CD4-positive, alpha-beta memory T cell (primary cell): ENCODE results near the gene USP25. TPM values are rescaled to one million over a fixed set of nuclear protein-coding genes. Genes with fewer than 3 reads are reported as not detected.
"Not testable (repeated sequence)": the region's sequence is repeated elsewhere in the genome, so short reads cannot be mapped to it uniquely, and the experiment has no call there.

Source experiments
- CTCF ChIA-PET: fragments of 350-600 bp; sonication (Branson Sonifier 250); formaldehyde crosslinking; loops from one replicate; lab custom pipeline; 2021; ENCODE audit warnings: inconsistent platforms; ENCODE audit not compliant: partially characterized antibody; lab: Charles Lee
- POLR2A ChIA-PET: fragments of 350-600 bp; sonication (Branson Sonifier 250); formaldehyde crosslinking; loops from one replicate; lab custom pipeline; 2021; ENCODE audit not compliant: partially characterized antibody; lab: Charles Lee
- DNase-seq, 5 donors: peaks; one replicate each; pipeline versions ENCODE4 v3.0.0 to v3.0.0-alpha.2; 2020 to 2022; ENCODE audit warnings: mixed read lengths in 1 of 5
- H3K27ac ChIP-seq: one replicate; pipeline ENCODE4 v1.7.0; 2013; ENCODE audit warnings: low read depth, low read length
- H3K27me3 ChIP-seq: 2 replicates; pipeline ENCODE4 v1.7.0; 2013; ENCODE audit warnings: mild to moderate bottlenecking, low read length, moderate library complexity; ENCODE audit not compliant: insufficient read depth
- H3K36me3 ChIP-seq: 2 replicates; pipeline ENCODE4 v1.7.0; 2013; ENCODE audit warnings: mild to moderate bottlenecking, low read length, moderate library complexity; ENCODE audit not compliant: insufficient read depth
- H3K4me1 ChIP-seq: 2 replicates; pipeline ENCODE4 v1.7.0; 2013; ENCODE audit warnings: mild to moderate bottlenecking, low read length, moderate library complexity; ENCODE audit not compliant: insufficient read depth
- H3K4me3 ChIP-seq, 2 donors: one replicate each; pipeline ENCODE4 v1.7.0; 2013; ENCODE audit warnings: low read length in 2 of 2, mild to moderate bottlenecking in 1 of 2
- H3K9me3 ChIP-seq, 2 donors: one replicate each; pipeline ENCODE4 v1.7.0; 2013; ENCODE audit warnings: low read length in 2 of 2, control low read depth in 1 of 2; ENCODE audit not compliant: control insufficient read depth in 1 of 2
- H3K27ac Mint-ChIP-seq, 7 donors: one replicate each; pipeline ENCODE4 v1.8.0; 2020 to 2021; ENCODE audit warnings: mixed read lengths in 7 of 7, mild to moderate bottlenecking in 6 of 7, inconsistent platforms in 3 of 7, moderate library complexity in 3 of 7
- H3K27me3 Mint-ChIP-seq, 2 donors: one replicate each; pipeline ENCODE4 v1.8.0; 2020 to 2021; ENCODE audit warnings: mixed read lengths in 2 of 2
- H3K36me3 Mint-ChIP-seq, 2 donors: one replicate each; pipeline ENCODE4 v1.8.0; 2020 to 2021; ENCODE audit warnings: mixed read lengths in 2 of 2, inconsistent platforms in 1 of 2, mild to moderate bottlenecking in 1 of 2
- H3K4me1 Mint-ChIP-seq, 4 donors: one replicate each; pipeline ENCODE4 v1.8.0; 2020 to 2021; ENCODE audit warnings: mixed read lengths in 4 of 4, mild to moderate bottlenecking in 1 of 4
- H3K4me3 Mint-ChIP-seq, 8 donors: one replicate each; pipeline ENCODE4 v1.8.0; 2020 to 2021; ENCODE audit warnings: mixed read lengths in 8 of 8, mild to moderate bottlenecking in 7 of 8, moderate library complexity in 6 of 8, inconsistent platforms in 3 of 8
- H3K9me3 Mint-ChIP-seq, 8 donors: one replicate each; pipeline ENCODE4 v1.8.0; 2020 to 2021; ENCODE audit warnings: mixed read lengths in 8 of 8, mild to moderate bottlenecking in 5 of 8, inconsistent platforms in 3 of 8, moderate library complexity in 1 of 8
- intact Hi-C: fragments of 100-400 bp; cut with micrococcal nuclease; formaldehyde crosslinking; loops from one replicate; pipeline ENCODE4 v1.15.1; 2023
- polyA plus RNA-seq, 2 donors: library from polyadenylated mRNA; unstranded; fragments of 300-500 nt; fragmentation: Illumina TruSeq; gene quantifications; one replicate each; pipeline ENCODE4 v1.2.3, GENCODE V29; 2021
- total RNA-seq, 2 experiments: library from RNA; stranded (reverse); gene quantifications; one replicate each; pipeline ENCODE4 v1.2.3, GENCODE V29; 2021

USP25 gene
- total and polyA plus RNA-seq, 4 experiments from 2014 or later: 6.2 to 73.5 (median 49.1) TPM

DNA sequence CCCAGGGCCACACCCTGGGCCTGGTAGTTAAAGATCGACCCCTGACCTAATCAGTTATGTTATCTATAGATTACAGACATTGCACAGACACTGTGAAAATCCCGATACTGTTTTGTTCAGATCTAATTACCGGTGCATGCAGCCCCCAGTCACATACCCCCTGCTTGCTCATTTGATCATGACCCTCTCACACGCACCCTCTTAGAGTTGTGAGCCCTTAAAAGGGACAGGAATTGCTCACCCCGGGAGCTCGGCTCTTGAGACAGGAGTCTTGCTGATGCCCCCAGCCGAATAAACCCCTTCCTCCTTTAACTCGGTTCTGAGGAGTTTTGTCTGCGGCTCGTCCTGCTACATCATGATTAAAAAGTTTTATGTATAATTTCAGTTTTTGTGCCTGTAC is 9.0 kb downstream of the USP25 start:
- H3K9me3 Mint-ChIP-seq, H3K4me3 ChIP-seq, H3K27ac ChIP-seq, CTCF ChIA-PET, H3K27me3 Mint-ChIP-seq, H3K27me3 ChIP-seq, H3K36me3 ChIP-seq, DNase-seq, POLR2A ChIA-PET, H3K9me3 ChIP-seq: not testable (repeated sequence)
- Mint-ChIP-seq H3K4me3 (peak overlapping the region in 7 of 8 donors; percentile 29 to 68 (median 46)), H3K4me1 (peaks cover 71 to 99% (median 83%) of the 10 kb centered on the region in 4 donors), H3K27ac (peak overlapping the region; percentile 52 to 86 (median 67)), H3K36me3 (peaks cover 9 to 21% of the 10 kb centered on the region in 2 donors)
- intact Hi-C loops: loop anchor here (1.0 kb wide), 1 partner anchor 10 kb away; no protein-coding TSS in a partner anchor
- H3K4me1 ChIP-seq: peaks cover 99% of the 10 kb centered on the region

- H3K4me1 Mint-ChIP-seq: peaks cover 69 to 99% (median 81%) of the 10 kb centered on the region in 4 donors
- Histone ChIP-seq H3K4me3 (no peak overlapping the region), H3K9me3 (no peaks in the 10 kb centered on the region), H3K27me3 (no peaks in the 10 kb centered on the region), H3K36me3 (no peaks in the 10 kb centered on the region), H3K4me1 (peaks cover 89% of the 10 kb centered on the region), H3K27ac (no peak overlapping the region)
- H3K27ac Mint-ChIP-seq: peak overlapping the region in 5 of 7 donors; percentile 45 to 87 (median 70)
- no peak for DNase-seq
- ChIA-PET CTCF (interaction anchor here (0.6 kb wide), 1 partner anchor 44 kb away, joined by 3 read pairs; no protein-coding TSS in a partner anchor), POLR2A (no interaction called here)
- peak overlapping the region in 5 of 8 donors; percentile 20 to 53 (median 49) for H3K4me3 Mint-ChIP-seq
- peaks cover 9 to 25% of the 10 kb centered on the region in 2 donors for H3K36me3 Mint-ChIP-seq
- intact Hi-C loops: no loop called here
- no peaks in the 10 kb centered on the region for H3K9me3 Mint-ChIP-seq
- no peaks in the 10 kb centered on the region for H3K27me3 Mint-ChIP-seq
Measured at GRCh38 chr21:15740383-15740782, 10.6 kb downstream of the USP25 start.

DNA sequence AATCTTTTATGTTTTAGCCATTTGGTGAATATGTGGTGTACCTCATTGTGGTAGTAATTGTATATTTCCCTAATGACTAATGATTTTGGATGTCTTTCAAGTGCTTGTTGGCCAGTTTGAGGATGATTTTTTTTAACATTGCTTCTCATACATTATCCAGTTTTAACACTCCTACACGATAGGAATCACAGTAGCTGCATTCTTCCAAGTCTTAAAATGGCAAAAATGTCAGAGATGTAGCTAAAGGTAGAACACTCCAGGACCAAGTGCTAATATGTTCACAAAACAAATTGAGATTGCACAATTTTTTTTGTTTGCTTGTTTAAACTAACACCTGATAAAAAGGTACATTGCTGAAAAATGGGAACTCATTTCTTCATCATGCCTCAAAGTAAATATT is 11.7 kb downstream of the USP25 start:
- CTCF ChIA-PET: no interaction called here
- POLR2A ChIA-PET: no interaction called here
- H3K36me3 Mint-ChIP-seq: peaks cover 9 to 25% of the 10 kb centered on the region in 2 donors

DNA sequence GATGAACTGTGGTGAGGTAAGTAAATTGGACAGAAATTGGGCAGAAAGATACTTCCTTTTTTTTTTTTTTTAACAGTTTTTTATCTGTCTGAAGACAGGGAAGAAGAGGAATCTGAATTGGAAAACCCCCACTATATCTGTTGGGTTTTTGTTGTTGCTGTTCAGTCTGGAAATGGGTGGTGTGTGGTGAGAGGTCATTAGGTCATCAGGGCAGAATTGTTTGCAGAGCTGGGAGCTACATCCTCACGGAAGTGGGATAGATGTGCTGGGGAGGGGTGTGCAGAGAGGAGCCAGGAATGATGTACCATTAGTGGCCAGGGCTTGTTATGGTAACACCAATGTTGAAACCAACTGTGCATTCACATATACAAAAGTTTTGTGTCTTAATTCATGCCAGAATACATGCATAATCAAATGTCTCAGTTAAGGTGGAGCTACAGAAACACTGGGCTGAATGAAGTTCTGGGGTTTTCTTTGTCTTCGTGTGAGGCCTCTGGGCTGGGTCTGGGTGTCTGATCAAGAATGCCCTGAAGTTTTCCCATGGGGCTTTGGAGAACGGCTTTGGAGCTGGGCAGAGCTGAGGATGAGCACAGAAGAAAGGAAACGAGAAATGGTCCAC is 12.4 kb downstream of the USP25 start:
- peak overlapping the region in 6 of 8 donors; percentile 2 to 57 (median 30) for H3K4me3 Mint-ChIP-seq
- Histone ChIP-seq H3K9me3 (no peaks in the 10 kb centered on the region), H3K36me3 (no peaks in the 10 kb centered on the region), H3K4me1 (peaks cover 72% of the 10 kb centered on the region), H3K4me3 (no peak overlapping the region), H3K27me3 (no peaks in the 10 kb centered on the region), H3K27ac (no peak overlapping the region)
- CTCF ChIA-PET: no interaction called here
- H3K36me3 Mint-ChIP-seq: peaks cover 9 to 25% of the 10 kb centered on the region in 2 donors
- no peaks in the 10 kb centered on the region for H3K9me3 Mint-ChIP-seq
- POLR2A ChIA-PET: interaction anchor here (1.0 to 1.4 kb wide), 3 partner anchors 10 to 89 kb away, joined by 3 to 4 read pairs (median 3); no protein-coding TSS in a partner anchor
- peaks cover 65 to 92% (median 77%) of the 10 kb centered on the region in 4 donors for H3K4me1 Mint-ChIP-seq
- no peak for DNase-seq
- H3K27me3 Mint-ChIP-seq: no peaks in the 10 kb centered on the region
- intact Hi-C loops: no loop called here
- peak overlapping the region in 5 of 7 donors; percentile 19 to 89 (median 33) for H3K27ac Mint-ChIP-seq

More for the DNA sequence above, 11.7 kb downstream of the USP25 start:
- no peak for DNase-seq
- Mint-ChIP-seq H3K27me3 (no peaks in the 10 kb centered on the region), H3K4me1 (peaks cover 66 to 95% (median 79%) of the 10 kb centered on the region in 4 donors), H3K4me3 (peak overlapping the region in 2 of 8 donors; percentile 5 to 51), H3K27ac (no peak overlapping the region), H3K9me3 (no peaks in the 10 kb centered on the region)
- intact Hi-C loops: no loop called here
- H3K36me3 ChIP-seq: no peaks in the 10 kb centered on the region
- no peak overlapping the region for H3K27ac ChIP-seq
- no peaks in the 10 kb centered on the region for H3K27me3 ChIP-seq
- H3K4me3 ChIP-seq: no peak overlapping the region
- H3K4me1 ChIP-seq: peaks cover 78% of the 10 kb centered on the region
- H3K9me3 ChIP-seq: no peaks in the 10 kb centered on the region

GRCh38 chr21:15742694-15743093 is 12.9 kb downstream of the USP25 start:
- ChIA-PET CTCF (no interaction called here), POLR2A (interaction anchor here (1.0 to 1.4 kb wide), 3 partner anchors 10 to 88 kb away, joined by 3 to 4 read pairs (median 3); no protein-coding TSS in a partner anchor)
- Histone ChIP-seq H3K9me3 (no peaks in the 10 kb centered on the region), H3K27me3 (no peaks in the 10 kb centered on the region), H3K36me3 (no peaks in the 10 kb centered on the region), H3K27ac (no peak overlapping the region), H3K4me3 (no peak overlapping the region), H3K4me1 (peaks cover 69% of the 10 kb centered on the region)
- Mint-ChIP-seq H3K36me3 (peaks cover 9 to 25% of the 10 kb centered on the region in 2 donors), H3K27me3 (no peaks in the 10 kb centered on the region), H3K4me3 (peak overlapping the region in 4 of 8 donors; percentile 17 to 35 (median 24)), H3K9me3 (no peaks in the 10 kb centered on the region), H3K27ac (no peak overlapping the region), H3K4me1 (peaks cover 64 to 92% (median 77%) of the 10 kb centered on the region in 4 donors)
- intact Hi-C loops: no loop called here
- no peak for DNase-seq

DNA sequence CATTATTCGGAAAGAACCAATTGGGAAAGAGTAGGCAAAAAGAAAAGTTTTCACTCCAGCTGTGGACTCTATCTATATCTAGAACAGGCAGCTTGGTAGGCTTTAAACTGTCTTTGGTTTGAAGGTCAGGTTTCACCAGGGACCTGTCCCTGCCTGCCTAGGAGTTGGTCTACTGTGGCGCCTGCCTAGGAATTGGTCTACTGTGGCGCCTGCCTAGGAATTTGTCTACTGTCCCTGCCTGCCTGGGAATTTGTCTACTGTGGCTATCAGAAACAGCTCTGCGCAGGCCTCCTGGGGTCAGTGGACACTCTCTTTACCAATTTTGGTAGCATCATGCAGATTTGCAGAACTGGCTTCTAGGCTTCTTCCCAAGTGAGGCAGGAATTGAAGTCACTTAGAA is 13.8 kb downstream of the USP25 start:
- H3K4me3 ChIP-seq: no peak overlapping the region
- ChIA-PET POLR2A (interaction anchor here (1.4 kb wide), 1 partner anchor 11 kb away, joined by 3 read pairs; no protein-coding TSS in a partner anchor), CTCF (no interaction called here)
- no peaks in the 10 kb centered on the region for H3K36me3 ChIP-seq
- peaks cover 57 to 90% (median 73%) of the 10 kb centered on the region in 4 donors for H3K4me1 Mint-ChIP-seq
- no peaks in the 10 kb centered on the region for H3K27me3 Mint-ChIP-seq
- peak overlapping the region in 4 of 8 donors; percentile 21 to 47 (median 34) for H3K4me3 Mint-ChIP-seq
- no peak for DNase-seq
- no peaks in the 10 kb centered on the region for H3K9me3 ChIP-seq
- H3K27ac Mint-ChIP-seq: peak overlapping the region in 1 of 7 donors; percentile 61
- H3K27ac ChIP-seq: no peak overlapping the region
- peaks cover 69% of the 10 kb centered on the region for H3K4me1 ChIP-seq
- intact Hi-C loops: no loop called here
- no peaks in the 10 kb centered on the region for H3K27me3 ChIP-seq
- H3K36me3 Mint-ChIP-seq: peaks cover 9 to 20% of the 10 kb centered on the region in 2 donors
- H3K9me3 Mint-ChIP-seq: no peaks in the 10 kb centered on the region

DNA sequence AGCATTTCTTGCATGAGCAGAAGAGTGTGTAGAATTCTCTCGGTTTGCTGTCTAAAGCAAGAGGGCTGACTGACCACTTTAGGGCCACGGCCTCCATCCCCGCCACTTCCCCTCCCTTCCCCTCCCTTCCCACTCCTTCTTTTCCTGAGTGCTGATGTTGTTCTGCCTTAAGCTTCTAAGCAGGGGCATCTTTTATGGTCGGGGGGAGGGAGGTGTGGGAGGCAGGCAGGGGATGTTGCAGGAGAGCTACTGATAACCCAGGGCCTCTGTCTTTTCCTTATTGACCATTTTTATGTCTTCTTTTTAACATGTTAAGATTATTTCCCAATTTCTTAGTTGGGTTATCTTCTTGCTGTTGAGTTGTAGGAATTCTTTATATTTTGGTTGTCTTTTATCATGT is 15.1 kb downstream of the USP25 start:
- no peaks in the 10 kb centered on the region for H3K9me3 Mint-ChIP-seq
- no peaks in the 10 kb centered on the region for H3K27me3 Mint-ChIP-seq
- H3K36me3 Mint-ChIP-seq: peaks cover 13 to 23% of the 10 kb centered on the region in 2 donors
- Histone ChIP-seq H3K4me1 (peaks cover 69% of the 10 kb centered on the region), H3K27ac (no peak overlapping the region), H3K36me3 (no peaks in the 10 kb centered on the region), H3K27me3 (no peaks in the 10 kb centered on the region), H3K4me3 (no peak overlapping the region), H3K9me3 (no peaks in the 10 kb centered on the region)
- intact Hi-C loops: loop anchor here (5.0 kb wide), 1 partner anchor 37 kb away; no protein-coding TSS in a partner anchor
- peak overlapping the region in 1 of 8 donors; percentile 4 for H3K4me3 Mint-ChIP-seq
- ChIA-PET POLR2A (no interaction called here), CTCF (no interaction called here)
- DNase-seq: no peak
- H3K4me1 Mint-ChIP-seq: peaks cover 55 to 90% (median 72%) of the 10 kb centered on the region in 4 donors
- peak overlapping the region in 1 of 7 donors; percentile 48 for H3K27ac Mint-ChIP-seq
